CD4-positive, CD25-positive, alpha-beta regulatory T cell (primary cell): ENCODE data around the gene IFNAR1. TPM values are rescaled to one million over a fixed set of nuclear protein-coding genes. Genes with fewer than 3 reads are reported as not detected.
A peak's percentile ranks its signal among the peaks of the same experiment; 100 is the strongest.

Experiments
- ATAC-seq, 2 donors: fragments of 150-1000 bp; cut with Tn5 transposase; one replicate each; pipeline ENCODE4 v1.10.0; 2021; ENCODE audit warnings: low read depth in 2 of 2, moderate number of reproducible peaks in 2 of 2, moderate library complexity in 1 of 2
- DNase-seq, 3 donors: peaks; one replicate each; pipeline versions ENCODE4 v3.0.0 to v3.0.0-alpha.2; 2012 to 2022; ENCODE audit warnings: mixed read lengths in 1 of 3
- H3K27ac ChIP-seq: one replicate; pipeline ENCODE4 v1.7.0; 2013; ENCODE audit warnings: mild to moderate bottlenecking, low read length; ENCODE audit not compliant: insufficient read depth, poor library complexity, severe bottlenecking
- H3K27me3 ChIP-seq: one replicate; pipeline ENCODE4 v1.7.0; 2013; ENCODE audit warnings: low read length; ENCODE audit not compliant: control insufficient read depth, insufficient read depth
- H3K36me3 ChIP-seq: one replicate; pipeline ENCODE4 v1.7.0; 2013; ENCODE audit warnings: mild to moderate bottlenecking, low read length, moderate library complexity; ENCODE audit not compliant: control insufficient read depth, insufficient read depth
- H3K4me1 ChIP-seq: 2 replicates; pipeline ENCODE4 v1.7.0; 2013; ENCODE audit warnings: mild to moderate bottlenecking, low read length; ENCODE audit not compliant: insufficient read depth, control insufficient read depth, poor library complexity, severe bottlenecking
- H3K4me3 ChIP-seq: one replicate; pipeline ENCODE4 v1.7.0; 2013; ENCODE audit warnings: low read depth, mild to moderate bottlenecking, low read length, moderate library complexity
- H3K9me3 ChIP-seq, 2 experiments: 1 replicate in 1 of 2; 2 replicates in 1 of 2; pipeline ENCODE4 v1.7.0; 2013; ENCODE audit warnings: low read length in 2 of 2, mild to moderate bottlenecking in 1 of 2, moderate library complexity in 1 of 2; ENCODE audit not compliant: control insufficient read depth in 2 of 2
- H3K27ac Mint-ChIP-seq, 3 donors: one replicate each; pipeline ENCODE4 v1.8.0; 2020 to 2022; ENCODE audit warnings: mild to moderate bottlenecking in 3 of 3, mixed read lengths in 3 of 3, moderate library complexity in 2 of 3
- H3K27me3 Mint-ChIP-seq: one replicate; pipeline ENCODE4 v1.8.0; 2022; ENCODE audit warnings: mild to moderate bottlenecking, mixed read lengths
- H3K36me3 Mint-ChIP-seq: one replicate; pipeline ENCODE4 v1.8.0; 2020; ENCODE audit warnings: mixed read lengths
- H3K4me1 Mint-ChIP-seq, 4 donors: one replicate each; pipeline ENCODE4 v1.8.0; 2020 to 2022; ENCODE audit warnings: mixed read lengths in 4 of 4, mild to moderate bottlenecking in 1 of 4
- H3K4me3 Mint-ChIP-seq, 4 donors: one replicate each; pipeline ENCODE4 v1.8.0; 2020 to 2022; ENCODE audit warnings: mild to moderate bottlenecking in 4 of 4, mixed read lengths in 4 of 4, moderate library complexity in 3 of 4
- H3K9me3 Mint-ChIP-seq, 7 donors: one replicate each; pipeline ENCODE4 v1.8.0; 2020 to 2022; ENCODE audit warnings: mixed read lengths in 7 of 7, mild to moderate bottlenecking in 3 of 7, moderate library complexity in 2 of 7
- polyA plus RNA-seq, 4 donors: library from polyadenylated mRNA; unstranded; fragments of 300-500 nt; fragmentation: Illumina TruSeq; gene quantifications; one replicate each; pipeline ENCODE4 v1.2.3, GENCODE V29; 2021
- total RNA-seq: library from RNA; stranded (reverse); gene quantifications from one replicate; pipeline ENCODE4 v1.2.3, GENCODE V29; 2022

Gene IFNAR1
- total and polyA plus RNA-seq, 5 donors from 2014 or later, result 23.9 to 93.8 (median 67.8) TPM

DNA sequence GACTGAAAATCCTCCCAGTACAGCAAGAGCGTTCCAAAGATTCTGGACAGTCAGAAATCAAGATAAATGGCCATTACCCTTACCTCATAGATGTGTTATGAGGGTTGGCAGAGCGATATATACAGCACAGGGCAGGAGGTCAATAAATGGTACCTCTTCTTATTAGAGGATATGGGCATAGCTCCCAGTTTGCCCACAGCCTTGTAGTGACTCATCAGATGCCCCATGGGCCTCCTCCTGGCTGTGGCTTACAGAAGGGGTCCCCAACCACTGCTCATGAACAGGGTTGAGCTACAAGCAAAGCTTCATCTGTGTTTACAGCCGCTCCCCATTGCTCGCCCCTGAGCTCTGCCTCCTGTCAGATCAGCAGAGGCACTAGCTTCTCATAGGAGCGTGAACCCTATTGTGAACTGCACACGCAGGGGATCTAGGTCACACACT lies 71.1 kb downstream of the IFNAR1 start:
- no peaks in the 10 kb centered on the region for H3K27me3 ChIP-seq
- peaks cover 0 to 13% (median 6%) of the 10 kb centered on the region in 4 donors for H3K4me1 Mint-ChIP-seq
- no peaks in the 10 kb centered on the region for H3K9me3 ChIP-seq
- no peak overlapping the region for H3K27ac ChIP-seq
- ATAC-seq (no peak), DNase-seq (no peak)
- H3K9me3 Mint-ChIP-seq, result peaks cover 0 to 1% (median 0%) of the 10 kb centered on the region in 7 donors
- peak overlapping the region in 1 of 4 donors; percentile 14 for H3K4me3 Mint-ChIP-seq
- H3K27me3 Mint-ChIP-seq, result peaks cover 23% of the 10 kb centered on the region
- H3K27ac Mint-ChIP-seq, result peak overlapping the region in 1 of 3 donors; percentile 25
- H3K4me3 ChIP-seq, result no peak overlapping the region
- peaks cover 3% of the 10 kb centered on the region for H3K36me3 Mint-ChIP-seq
- no peaks in the 10 kb centered on the region for H3K36me3 ChIP-seq
- H3K4me1 ChIP-seq, result no peaks in the 10 kb centered on the region

DNA sequence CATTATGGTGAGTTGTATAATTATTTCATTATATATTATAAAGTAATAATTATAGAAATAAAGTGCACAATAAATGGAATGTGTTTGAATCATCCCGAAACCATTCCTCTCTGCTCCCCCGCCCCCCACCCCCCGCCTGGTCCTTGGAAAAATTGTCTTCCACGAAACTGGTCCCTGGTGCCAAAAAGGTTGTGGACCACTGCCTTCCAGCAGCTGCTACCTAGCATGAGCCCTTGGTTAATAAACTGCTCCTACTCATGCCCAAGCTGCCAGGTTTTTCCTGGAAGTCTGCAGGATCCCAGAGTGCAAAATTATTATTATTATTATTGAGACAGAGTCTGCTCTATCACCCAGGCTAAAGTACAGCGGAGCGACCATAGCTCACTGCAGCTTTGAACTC lies 71.7 kb downstream of the IFNAR1 start:
- no peaks in the 10 kb centered on the region for H3K36me3 ChIP-seq
- no peak for DNase-seq
- H3K4me3 ChIP-seq, result no peak overlapping the region
- H3K4me1 ChIP-seq, result no peaks in the 10 kb centered on the region
- Mint-ChIP-seq H3K4me3 (peak overlapping the region in 1 of 4 donors; percentile 14), H3K9me3 (peaks cover 0 to 1% (median 0%) of the 10 kb centered on the region in 7 donors), H3K27me3 (peaks cover 22% of the 10 kb centered on the region), H3K27ac (no peak overlapping the region), H3K4me1 (peaks cover 0 to 15% (median 8%) of the 10 kb centered on the region in 4 donors), H3K36me3 (peaks cover 3% of the 10 kb centered on the region)
- no peaks in the 10 kb centered on the region for H3K9me3 ChIP-seq
- H3K27me3 ChIP-seq, result no peaks in the 10 kb centered on the region
- H3K27ac ChIP-seq, result no peak overlapping the region
- no peak for ATAC-seq

DNA sequence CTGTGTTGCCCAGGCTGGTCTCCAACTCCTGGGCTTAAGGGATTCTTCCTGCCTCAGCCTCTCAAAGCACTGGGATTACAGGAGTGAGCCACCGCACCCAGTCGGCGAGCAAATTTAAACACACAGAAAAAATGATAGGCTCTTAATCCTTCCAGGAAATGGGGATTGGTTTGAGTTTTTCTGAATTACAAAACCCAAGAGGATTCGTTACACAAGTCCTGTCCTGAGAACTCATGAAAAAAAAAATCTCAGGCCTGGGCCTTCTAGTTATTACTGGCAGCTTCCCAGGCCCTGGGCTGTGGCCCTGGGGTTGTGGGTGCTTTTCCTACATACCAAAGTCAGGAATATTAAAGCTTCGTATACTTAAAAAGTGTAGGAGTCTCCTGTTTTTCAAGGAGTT lies 72.2 kb downstream of the IFNAR1 start:
- Mint-ChIP-seq H3K36me3 (peaks cover 3% of the 10 kb centered on the region), H3K27me3 (peaks cover 17% of the 10 kb centered on the region), H3K4me3 (no peak overlapping the region), H3K4me1 (peaks cover 0 to 17% (median 8%) of the 10 kb centered on the region in 4 donors), H3K27ac (no peak overlapping the region), H3K9me3 (peaks cover 0 to 1% (median 0%) of the 10 kb centered on the region in 7 donors)
- ATAC-seq (no peak), DNase-seq (no peak)
- Histone ChIP-seq H3K9me3 (no peaks in the 10 kb centered on the region), H3K4me1 (no peaks in the 10 kb centered on the region), H3K27me3 (no peaks in the 10 kb centered on the region), H3K4me3 (no peak overlapping the region), H3K27ac (no peak overlapping the region), H3K36me3 (no peaks in the 10 kb centered on the region)

DNA sequence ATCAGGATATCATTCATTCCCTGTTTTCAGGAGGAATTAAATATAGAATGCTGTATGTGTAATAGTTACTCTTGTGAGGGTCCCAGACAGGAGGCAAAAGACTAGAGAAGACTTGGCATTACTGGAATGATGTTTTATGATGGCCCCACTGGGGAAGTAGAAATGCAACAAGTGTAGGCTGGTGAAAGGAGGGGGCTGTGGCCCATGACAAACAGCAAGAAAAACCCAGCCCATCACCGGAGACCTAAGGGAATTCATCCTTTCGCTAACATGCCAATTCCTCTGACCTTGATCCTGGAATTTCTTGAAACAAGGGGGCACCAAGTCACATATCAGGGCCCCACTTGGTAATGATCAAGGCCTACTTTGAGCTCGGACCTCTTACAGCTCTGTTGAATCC lies 72.9 kb downstream of the IFNAR1 start:
- Mint-ChIP-seq H3K36me3 (peaks cover 2% of the 10 kb centered on the region), H3K4me1 (peaks cover 0 to 23% (median 6%) of the 10 kb centered on the region in 4 donors)

DNA sequence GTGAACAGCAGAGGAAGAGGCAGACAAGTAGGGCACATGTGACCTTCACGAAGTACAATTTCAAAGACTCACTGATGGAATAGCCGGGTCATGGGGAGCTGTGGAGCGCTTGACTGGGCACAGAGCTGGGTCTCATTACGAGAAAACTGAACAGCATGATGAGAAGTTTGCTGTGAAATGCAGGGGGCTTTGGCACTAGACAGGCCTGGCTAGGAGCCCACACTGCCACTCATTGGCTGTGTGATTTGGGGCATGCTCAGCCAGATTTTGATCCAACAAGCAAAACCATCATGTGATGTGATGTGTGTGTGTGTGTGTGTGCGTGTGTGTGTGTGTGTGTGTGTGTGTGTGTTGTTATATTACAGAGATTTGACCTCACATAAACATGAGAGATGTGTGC lies 73.6 kb downstream of the IFNAR1 start:
- peaks cover 0 to 1% (median 0%) of the 10 kb centered on the region in 7 donors for H3K9me3 Mint-ChIP-seq
- peaks cover 0 to 24% (median 6%) of the 10 kb centered on the region in 4 donors for H3K4me1 Mint-ChIP-seq
- ATAC-seq, result no peak
- peaks cover 8% of the 10 kb centered on the region for H3K4me1 ChIP-seq
- no peak for DNase-seq
- H3K36me3 Mint-ChIP-seq, result no peaks in the 10 kb centered on the region
- peak overlapping the region in 2 of 3 donors; percentile 1 to 46 for H3K27ac Mint-ChIP-seq
- no peaks in the 10 kb centered on the region for H3K36me3 ChIP-seq
- H3K27me3 Mint-ChIP-seq, result peaks cover 12% of the 10 kb centered on the region
- H3K4me3 ChIP-seq, result no peak overlapping the region
- H3K27ac ChIP-seq, result no peak overlapping the region
- no peak overlapping the region for H3K4me3 Mint-ChIP-seq
- H3K9me3 ChIP-seq, result no peaks in the 10 kb centered on the region
- H3K27me3 ChIP-seq, result no peaks in the 10 kb centered on the region

More for the DNA sequence above, 72.9 kb downstream of the IFNAR1 start:
- Mint-ChIP-seq H3K4me3 (no peak overlapping the region), H3K27ac (no peak overlapping the region), H3K27me3 (peaks cover 12% of the 10 kb centered on the region), H3K9me3 (peaks cover 0 to 1% (median 0%) of the 10 kb centered on the region in 7 donors)
- H3K36me3 ChIP-seq, result no peaks in the 10 kb centered on the region
- H3K4me3 ChIP-seq, result no peak overlapping the region
- no peak for ATAC-seq
- no peaks in the 10 kb centered on the region for H3K9me3 ChIP-seq
- no peak for DNase-seq
- no peak overlapping the region for H3K27ac ChIP-seq
- H3K27me3 ChIP-seq, result no peaks in the 10 kb centered on the region
- peaks cover 4% of the 10 kb centered on the region for H3K4me1 ChIP-seq

DNA sequence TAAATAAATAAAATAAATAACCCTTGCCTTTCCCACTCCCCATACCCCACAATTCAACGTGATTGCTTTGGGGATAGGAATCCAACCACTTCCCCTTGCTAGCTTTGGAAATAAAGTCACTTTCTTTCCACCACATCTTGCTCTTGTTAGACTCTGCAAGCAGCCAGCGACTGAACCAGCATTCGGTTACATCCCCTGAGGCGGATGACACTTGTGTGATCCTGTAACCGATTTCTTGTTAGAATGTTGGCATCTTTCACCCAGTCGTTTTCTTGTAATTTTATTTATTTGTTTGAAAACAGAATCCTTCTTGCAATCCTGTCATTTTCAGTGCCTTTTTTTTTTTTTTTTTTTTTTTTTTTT lies 76.8 kb downstream of the IFNAR1 start:
- no peaks in the 10 kb centered on the region for H3K9me3 ChIP-seq
- H3K27me3 ChIP-seq, result no peaks in the 10 kb centered on the region
- Mint-ChIP-seq H3K4me3 (peak overlapping the region; percentile 56 to 90 (median 78)), H3K4me1 (peaks cover 0 to 51% (median 27%) of the 10 kb centered on the region in 4 donors), H3K27me3 (peaks cover 16% of the 10 kb centered on the region), H3K36me3 (no peaks in the 10 kb centered on the region), H3K9me3 (peaks cover 0 to 2% (median 0%) of the 10 kb centered on the region in 7 donors), H3K27ac (no peak overlapping the region)
- peaks cover 38% of the 10 kb centered on the region for H3K4me1 ChIP-seq
- no peak overlapping the region for H3K27ac ChIP-seq
- DNase-seq, result no peak
- no peaks in the 10 kb centered on the region for H3K36me3 ChIP-seq
- no peak for ATAC-seq
- H3K4me3 ChIP-seq, result no peak overlapping the region

DNA sequence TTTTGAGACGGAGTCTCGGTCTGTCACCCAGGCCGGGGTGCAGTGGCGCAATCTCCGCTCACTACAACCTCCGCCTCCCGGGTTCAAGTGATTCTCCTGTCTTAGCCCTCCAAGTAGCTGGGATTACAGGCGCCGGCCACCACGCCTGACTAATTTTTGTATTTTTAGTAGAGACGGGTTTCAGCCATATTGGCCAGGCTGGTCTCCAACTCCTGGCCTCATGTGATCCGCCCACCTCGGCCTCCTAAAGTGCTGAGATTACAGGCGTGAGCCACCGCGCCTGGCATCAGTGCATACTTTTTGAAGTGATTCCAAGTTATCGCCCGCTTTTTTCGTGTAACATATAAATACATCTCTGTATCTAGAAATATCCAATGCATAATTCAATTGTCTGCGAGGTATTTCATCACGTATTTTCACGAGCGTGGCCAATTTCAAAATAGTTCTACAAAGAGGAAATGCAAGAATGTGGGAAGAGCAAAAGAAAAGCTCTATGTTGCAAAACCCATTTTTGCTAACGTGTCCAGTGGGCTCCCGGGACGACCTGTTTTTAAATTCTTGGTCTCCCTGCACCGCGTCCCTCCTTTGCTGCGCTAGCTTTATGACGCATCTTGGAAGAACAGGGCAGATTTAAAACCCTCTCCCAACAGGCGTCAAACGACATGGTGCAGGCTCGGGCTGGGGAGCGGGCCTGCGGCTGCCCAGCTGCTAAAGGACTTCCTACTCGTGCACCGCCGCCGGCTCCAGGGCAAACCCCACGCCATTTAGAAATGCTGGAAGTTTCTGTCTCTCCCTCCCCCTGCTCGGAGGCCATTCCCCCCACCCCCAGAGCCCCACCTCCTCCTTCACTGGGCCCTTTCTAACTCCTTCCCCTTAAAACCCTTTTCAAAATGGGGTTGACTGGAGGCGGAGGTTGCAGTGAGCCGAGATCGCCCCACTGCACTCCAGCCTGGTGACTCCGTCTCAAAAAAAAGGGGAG lies 77.5 kb downstream of the IFNAR1 start:
- Mint-ChIP-seq H3K9me3 (peaks cover 0 to 2% (median 0%) of the 10 kb centered on the region in 7 donors), H3K4me1 (peaks cover 6 to 58% (median 34%) of the 10 kb centered on the region in 4 donors), H3K27me3 (peaks cover 16% of the 10 kb centered on the region), H3K36me3 (no peaks in the 10 kb centered on the region), H3K27ac (peak overlapping the region in 2 of 3 donors; percentile 79 to 88), H3K4me3 (peak overlapping the region; percentile 81 to 90 (median 86))
- Histone ChIP-seq H3K27me3 (no peaks in the 10 kb centered on the region), H3K4me1 (peaks cover 41% of the 10 kb centered on the region), H3K36me3 (no peaks in the 10 kb centered on the region), H3K27ac (peak overlapping the region; percentile 61), H3K4me3 (no peak overlapping the region), H3K9me3 (no peaks in the 10 kb centered on the region)
- ATAC-seq (no peak), DNase-seq (peak in 1 of 3 donors; percentile 31)
